GM23248 (cell line): Measurements from ENCODE around the gene SIGLEC14.

ENCODE experiments used
- EZH2 ChIP-seq: fragments of 200-600 bp; sonication (generic); IDR thresholded peaks from 2 replicates; pipeline ENCODE4 v1.6.1; 2018; ENCODE audit warnings: antibody characterized with exemption, mild to moderate bottlenecking; ENCODE audit not compliant: insufficient read depth, poor library complexity, severe bottlenecking
- EZH2phosphoT487 ChIP-seq: fragments of 200-600 bp; sonication (generic); IDR thresholded peaks from 2 replicates; pipeline ENCODE4 v1.6.1; 2018; ENCODE audit warnings: antibody characterized with exemption, moderate library complexity, mild to moderate bottlenecking, low read depth; ENCODE audit not compliant: insufficient read depth

GRCh38 chr19:51652266-51652665 is 5.6 kb upstream of the SIGLEC14 start:
- TF ChIP-seq EZH2 (no peak), EZH2phosphoT487 (no peak)
